ENCODE results near the gene NPLOC4.

The NPLOC4 gene

DNA sequence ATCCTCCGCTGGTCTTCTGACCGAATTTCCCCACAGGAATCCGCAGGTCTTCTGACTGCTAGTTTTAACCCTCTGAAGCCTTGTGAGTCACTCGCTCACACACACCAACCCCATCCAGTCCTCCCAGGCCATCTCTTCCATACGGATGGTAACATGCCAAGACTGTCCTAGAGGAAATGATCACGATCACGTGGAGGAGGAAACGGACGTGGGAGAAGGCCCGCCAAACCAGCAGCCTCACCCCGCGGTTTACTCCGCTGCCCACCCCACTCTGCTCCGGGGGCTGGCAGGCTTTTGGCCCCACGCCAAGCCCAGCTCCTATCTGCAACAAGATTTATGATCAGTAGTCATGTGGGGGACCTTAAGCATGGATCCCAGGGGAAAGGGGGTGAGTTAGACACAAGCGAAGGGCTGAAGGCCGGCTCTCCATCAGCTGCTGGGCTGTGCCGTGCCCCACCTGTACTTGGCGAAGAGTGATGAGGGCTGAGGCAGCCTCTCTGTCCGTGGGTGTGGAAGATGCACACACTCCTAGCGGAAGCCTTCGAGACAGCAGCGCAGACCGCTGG, 83.2 kb downstream of the NPLOC4 start:
- Histone ChIP-seq H3K27me3 (ENCODE audit: control insufficient read depth, insufficient read depth, low read length) (no peaks in the 10 kb centered on the region), H3K4me1 (ENCODE audit: control insufficient read depth, insufficient read depth, low read length) (0 out of 2 replicates have a peak, but pooled peaks cover 2% of the 10 kb centered on the region), H3K27ac (ENCODE audit: low read length) (no peak overlapping the region), H3K36me3 (ENCODE audit: control insufficient read depth, insufficient read depth, low read length) (peaks cover 9% of the 10 kb centered on the region), H3K4me3 (ENCODE audit: low read length) (no peak overlapping the region), H3K9me3 (ENCODE audit: control insufficient read depth, insufficient read depth, low read length) (no peaks in the 10 kb centered on the region)
- WGBS (ENCODE audit: insufficient coverage, insufficient read length): no CpG with 5 or more reads among the region's 24 CpGs
- DNase-seq (ENCODE audit: low read depth, low spot score): no peak

DNA sequence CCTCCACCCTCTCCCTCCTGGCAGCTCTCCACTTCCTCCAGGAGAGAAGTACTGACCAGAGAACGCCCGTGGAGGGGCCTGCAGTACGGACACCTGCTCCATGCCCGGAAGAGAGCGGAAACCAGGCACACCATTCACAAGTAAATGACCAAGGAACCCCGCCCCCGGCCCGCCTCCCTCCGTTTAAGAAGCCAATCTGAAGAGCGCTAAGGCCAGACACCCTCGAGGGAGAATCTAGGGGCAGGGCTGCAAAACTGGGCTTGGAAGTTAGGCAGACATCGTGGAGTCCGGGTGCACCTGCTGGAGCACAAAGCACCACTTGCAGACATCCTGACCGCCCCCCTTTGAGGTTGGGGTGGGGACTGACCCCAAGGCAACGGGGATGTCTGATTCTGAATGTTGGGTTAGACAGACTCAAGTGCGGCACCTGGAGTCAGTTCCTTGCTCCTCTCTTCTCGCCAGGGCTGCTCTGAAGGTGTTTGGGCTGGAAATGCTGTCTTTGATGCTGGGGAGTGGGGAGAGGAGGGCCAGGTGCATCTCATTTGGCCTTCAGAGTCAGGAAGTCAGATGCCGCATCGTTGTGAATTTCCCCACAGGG, 83.8 kb downstream of the NPLOC4 start:
- Histone ChIP-seq H3K27ac (ENCODE audit: low read length) (no peak overlapping the region), H3K9me3 (ENCODE audit: control insufficient read depth, insufficient read depth, low read length) (no peaks in the 10 kb centered on the region), H3K27me3 (ENCODE audit: control insufficient read depth, insufficient read depth, low read length) (no peaks in the 10 kb centered on the region), H3K36me3 (ENCODE audit: control insufficient read depth, insufficient read depth, low read length) (peaks cover 7% of the 10 kb centered on the region), H3K4me1 (ENCODE audit: control insufficient read depth, insufficient read depth, low read length) (0 out of 2 replicates have a peak, but pooled peaks cover 2% of the 10 kb centered on the region), H3K4me3 (ENCODE audit: low read length) (peak overlapping the region; percentile 95; the same call in 1 of the 2 replicates)
- DNase-seq (ENCODE audit: low read depth, low spot score): no peak
- WGBS (ENCODE audit: insufficient coverage, insufficient read length): no CpG with 5 or more reads among the region's 19 CpGs

DNA sequence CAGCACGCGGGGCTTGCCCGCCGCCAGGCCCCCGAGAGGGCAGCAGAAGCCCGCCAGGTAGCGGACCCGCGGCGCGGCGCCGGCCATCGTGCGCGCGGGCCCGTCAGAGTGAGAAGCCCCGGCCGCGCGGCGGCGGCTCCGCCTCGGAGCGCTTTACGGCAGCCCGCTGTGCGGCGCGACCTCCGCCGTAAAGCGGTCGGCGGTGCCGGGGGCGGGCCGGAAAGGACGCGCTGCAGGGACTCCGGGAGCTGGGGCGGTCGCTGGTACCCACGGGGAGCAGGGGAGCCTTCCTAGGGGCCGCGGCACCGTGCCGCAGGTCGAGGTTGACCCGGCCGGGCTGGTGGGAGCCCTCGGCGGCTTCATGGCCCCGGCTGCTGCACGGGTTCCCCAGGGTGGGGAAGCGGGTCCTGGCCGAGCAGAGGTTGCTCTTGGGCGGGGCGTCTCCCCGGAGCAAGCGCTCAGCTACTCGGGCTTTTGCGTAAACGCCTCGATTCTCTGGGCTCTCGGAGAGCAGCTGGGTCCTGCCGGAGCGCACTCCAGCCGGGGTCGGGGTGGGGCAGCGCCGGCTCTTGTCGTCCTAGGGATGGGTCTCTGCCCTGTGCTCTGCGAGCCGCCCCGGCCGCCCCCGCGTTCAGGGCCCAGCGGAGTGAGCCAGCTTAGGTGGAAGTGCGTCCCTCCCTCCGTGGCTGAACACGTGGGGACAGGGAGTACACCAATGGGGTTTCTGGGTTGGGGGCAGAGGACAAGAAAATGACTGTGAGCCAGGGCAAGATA, 84.5 kb downstream of the NPLOC4 start, which contains the start of gene FAAP100:
Gene FAAP100 (minus strand): TSS at position 110 of the 774 bp plus-strand sequence. CDS start 23 bp downstream, at position 87.
- H3K4me1 ChIP-seq (ENCODE audit: control insufficient read depth, insufficient read depth, low read length): 0 out of 2 replicates have a peak, but pooled peaks cover 2% of the 10 kb centered on the region
- WGBS (ENCODE audit: insufficient coverage, insufficient read length): no CpG with 5 or more reads among the region's 85 CpGs
- DNase-seq (ENCODE audit: low read depth, low spot score): no peak
- H3K9me3 ChIP-seq (ENCODE audit: control insufficient read depth, insufficient read depth, low read length): no peaks in the 10 kb centered on the region
- H3K4me3 ChIP-seq (ENCODE audit: low read length): peak within 1 kb of the TSS; percentile 95
- peaks cover 9% of the 10 kb centered on the region for H3K36me3 ChIP-seq (ENCODE audit: control insufficient read depth, insufficient read depth, low read length)
- H3K27me3 ChIP-seq (ENCODE audit: control insufficient read depth, insufficient read depth, low read length): no peaks in the 10 kb centered on the region
- H3K27ac ChIP-seq (ENCODE audit: low read length): no peak within 1 kb of the TSS

DNA sequence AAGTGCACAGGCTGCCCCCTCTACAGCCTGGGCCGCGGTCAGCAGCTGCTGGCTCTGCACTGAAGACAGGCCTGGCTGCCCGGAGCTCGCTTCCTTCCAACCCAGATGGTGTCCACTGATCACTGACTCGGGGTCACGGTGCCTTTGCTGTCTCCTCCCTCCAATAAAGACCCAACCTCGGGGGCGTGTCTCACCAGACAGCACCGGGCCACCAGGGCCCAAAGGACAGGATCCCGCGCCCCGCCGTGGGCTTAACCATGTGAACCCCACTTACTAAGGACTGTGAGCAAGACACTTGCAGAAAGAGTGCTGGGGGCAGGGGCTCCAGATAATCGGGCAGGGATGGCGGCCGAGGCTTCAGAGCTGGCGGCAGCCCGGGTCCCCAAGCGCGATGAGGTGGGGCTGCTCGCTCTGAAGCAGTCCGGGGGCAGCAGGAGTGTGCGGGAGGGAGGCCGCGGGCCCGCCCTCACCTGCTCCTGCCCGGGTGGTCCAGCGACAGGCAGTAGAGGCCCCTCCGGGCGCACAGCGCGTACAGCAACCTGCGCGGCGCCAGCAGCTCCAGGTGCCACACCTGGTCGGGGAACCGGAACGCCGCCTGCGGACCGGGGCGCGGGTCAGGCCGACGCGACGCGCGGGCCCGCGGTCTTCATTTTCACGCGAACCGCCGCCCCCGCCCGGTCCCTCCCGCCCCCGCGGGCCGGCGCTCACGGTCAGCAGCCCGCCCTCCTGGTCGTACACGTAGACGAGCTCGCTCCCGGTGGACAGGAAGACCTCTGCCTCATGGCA, 85.3 kb downstream of the NPLOC4 start:
- no peak overlapping the region for H3K27ac ChIP-seq (ENCODE audit: low read length)
- DNase-seq (ENCODE audit: low read depth, low spot score): no peak
- H3K36me3 ChIP-seq (ENCODE audit: control insufficient read depth, insufficient read depth, low read length): peaks cover 14% of the 10 kb centered on the region

DNA sequence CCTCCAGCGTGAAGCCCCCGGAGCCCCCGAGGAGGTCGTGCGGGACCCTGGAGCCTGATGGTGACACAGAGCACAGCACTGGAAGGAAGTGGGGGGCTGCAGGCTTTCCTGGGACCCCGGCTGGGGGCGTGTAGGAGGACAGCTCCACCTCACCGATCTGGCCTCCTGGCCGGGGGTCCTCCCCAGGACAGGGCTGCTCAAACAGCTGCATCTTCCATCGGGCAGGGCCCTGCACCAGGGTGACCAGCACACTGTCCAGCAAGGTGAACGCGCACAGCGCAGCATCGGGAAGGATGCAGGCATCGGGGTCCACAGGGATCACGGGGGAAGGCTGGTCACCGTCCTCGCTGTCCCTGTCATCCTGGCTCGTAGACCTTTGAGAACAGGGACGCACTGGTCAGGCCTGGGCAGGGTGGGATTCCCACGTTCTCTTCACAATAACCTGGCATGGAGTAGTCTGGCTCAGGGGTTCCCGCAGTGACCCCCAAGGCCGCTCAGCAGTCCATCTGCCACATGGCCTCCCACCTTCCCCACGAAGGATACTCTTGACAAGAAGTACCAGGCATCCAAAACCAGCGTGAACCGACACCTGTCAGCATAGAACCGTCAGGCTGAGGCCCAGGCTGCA, 86.0 kb downstream of the NPLOC4 start:
- Histone ChIP-seq H3K27ac (ENCODE audit: low read length) (no peak overlapping the region), H3K4me1 (ENCODE audit: control insufficient read depth, insufficient read depth, low read length) (0 out of 2 replicates have a peak, but pooled peaks cover 2% of the 10 kb centered on the region), H3K4me3 (ENCODE audit: low read length) (peak overlapping the region; percentile 95; the same call in 1 of the 2 replicates), H3K9me3 (ENCODE audit: control insufficient read depth, insufficient read depth, low read length) (no peaks in the 10 kb centered on the region), H3K36me3 (ENCODE audit: control insufficient read depth, insufficient read depth, low read length) (peaks cover 17% of the 10 kb centered on the region), H3K27me3 (ENCODE audit: control insufficient read depth, insufficient read depth, low read length) (no peaks in the 10 kb centered on the region)
- no CpG with 5 or more reads among the region's 27 CpGs for WGBS (ENCODE audit: insufficient coverage, insufficient read length)
- no peak for DNase-seq (ENCODE audit: low read depth, low spot score)

More for the DNA sequence above, 85.3 kb downstream of the NPLOC4 start:
- Histone ChIP-seq H3K27me3 (ENCODE audit: control insufficient read depth, insufficient read depth, low read length) (no peaks in the 10 kb centered on the region), H3K9me3 (ENCODE audit: control insufficient read depth, insufficient read depth, low read length) (no peaks in the 10 kb centered on the region), H3K4me3 (ENCODE audit: low read length) (peak overlapping the region; percentile 95), H3K4me1 (ENCODE audit: control insufficient read depth, insufficient read depth, low read length) (0 out of 2 replicates have a peak, but pooled peaks cover 2% of the 10 kb centered on the region)
- WGBS (ENCODE audit: insufficient coverage, insufficient read length): no CpG with 5 or more reads among the region's 69 CpGs

DNA sequence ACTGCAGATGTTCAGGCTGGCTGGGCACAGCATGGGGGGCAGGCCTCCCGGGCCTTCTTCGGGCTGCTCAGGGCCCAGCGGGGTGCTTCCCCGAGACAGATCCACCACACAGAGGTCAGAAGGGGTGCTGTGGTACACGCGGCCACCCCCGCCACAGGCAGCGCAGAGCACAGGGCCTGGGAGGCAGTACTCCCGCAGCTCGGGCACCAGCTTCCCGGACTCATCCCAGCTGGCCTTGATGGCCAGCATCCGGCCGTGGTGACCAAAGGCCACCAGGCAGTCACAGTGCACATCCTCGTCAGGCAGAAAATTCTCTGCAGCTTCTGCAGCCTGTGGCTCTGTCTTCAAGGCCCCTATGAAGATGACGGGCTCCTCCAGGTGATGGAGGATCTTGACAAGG, 86.6 kb downstream of the NPLOC4 start:
- Histone ChIP-seq H3K27ac (ENCODE audit: low read length) (no peak overlapping the region), H3K4me3 (ENCODE audit: low read length) (no peak overlapping the region), H3K36me3 (ENCODE audit: control insufficient read depth, insufficient read depth, low read length) (peaks cover 23% of the 10 kb centered on the region), H3K27me3 (ENCODE audit: control insufficient read depth, insufficient read depth, low read length) (no peaks in the 10 kb centered on the region), H3K9me3 (ENCODE audit: control insufficient read depth, insufficient read depth, low read length) (no peaks in the 10 kb centered on the region), H3K4me1 (ENCODE audit: control insufficient read depth, insufficient read depth, low read length) (0 out of 2 replicates have a peak, but pooled peaks cover 2% of the 10 kb centered on the region)
- no CpG with 5 or more reads among the region's 15 CpGs for WGBS (ENCODE audit: insufficient coverage, insufficient read length)
- DNase-seq (ENCODE audit: low read depth, low spot score): no peak

DNA sequence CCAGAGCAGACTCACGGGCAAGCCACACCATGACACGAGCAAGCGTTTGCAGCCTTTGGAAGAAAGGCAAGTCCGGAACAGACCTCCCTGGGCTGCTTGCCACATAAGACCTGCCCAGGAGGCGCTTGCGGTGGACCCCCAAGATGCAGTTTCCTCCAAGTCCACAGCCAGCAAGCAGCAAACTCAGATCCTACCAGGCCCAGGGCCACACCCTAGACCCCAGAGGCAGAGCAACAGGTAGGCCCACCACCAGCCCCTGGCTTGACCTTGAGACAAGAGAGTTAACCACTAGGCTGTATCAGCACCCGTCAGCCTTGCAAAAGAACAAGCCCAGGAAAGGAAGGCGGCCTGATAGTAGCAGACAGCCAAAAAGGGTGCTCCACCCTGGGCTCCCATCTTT, 87.1 kb downstream of the NPLOC4 start:
- Histone ChIP-seq H3K27ac (ENCODE audit: low read length) (no peak overlapping the region), H3K4me1 (ENCODE audit: control insufficient read depth, insufficient read depth, low read length) (0 out of 2 replicates have a peak, but pooled peaks cover 2% of the 10 kb centered on the region), H3K9me3 (ENCODE audit: control insufficient read depth, insufficient read depth, low read length) (no peaks in the 10 kb centered on the region), H3K27me3 (ENCODE audit: control insufficient read depth, insufficient read depth, low read length) (no peaks in the 10 kb centered on the region), H3K4me3 (ENCODE audit: low read length) (no peak overlapping the region), H3K36me3 (ENCODE audit: control insufficient read depth, insufficient read depth, low read length) (peaks cover 26% of the 10 kb centered on the region)
- no CpG with 5 or more reads among the region's 8 CpGs for WGBS (ENCODE audit: insufficient coverage, insufficient read length)
- DNase-seq (ENCODE audit: low read depth, low spot score): no peak

DNA sequence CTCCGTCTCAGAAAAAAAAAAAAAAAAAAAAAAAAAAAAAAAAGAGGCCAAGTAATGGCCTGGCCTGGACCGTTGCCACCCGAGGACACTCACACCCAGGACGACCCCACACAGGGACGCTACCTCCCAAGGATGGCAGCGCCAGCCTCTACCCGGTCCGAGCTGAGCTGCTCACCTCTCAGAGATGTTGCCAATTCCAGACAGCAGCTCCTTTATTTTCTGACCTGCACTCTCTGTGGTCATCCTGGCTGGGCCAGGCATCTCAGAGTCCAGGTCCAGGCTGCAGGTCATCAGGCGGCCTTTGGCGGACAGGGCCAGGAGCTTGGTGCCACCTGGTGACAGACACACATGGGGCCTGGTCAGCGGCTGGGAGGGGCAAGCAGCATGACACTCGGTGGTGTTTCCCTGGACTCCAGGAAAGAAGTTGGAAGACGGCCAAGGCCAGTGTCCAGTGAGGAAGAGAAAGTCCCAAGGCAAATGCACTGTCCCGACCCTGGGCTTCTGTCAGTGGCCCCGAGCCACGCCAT, 87.8 kb downstream of the NPLOC4 start:
- no peak for DNase-seq (ENCODE audit: low read depth, low spot score)
- Histone ChIP-seq H3K27me3 (ENCODE audit: control insufficient read depth, insufficient read depth, low read length) (no peaks in the 10 kb centered on the region), H3K27ac (ENCODE audit: low read length) (no peak overlapping the region), H3K9me3 (ENCODE audit: control insufficient read depth, insufficient read depth, low read length) (no peaks in the 10 kb centered on the region), H3K4me1 (ENCODE audit: control insufficient read depth, insufficient read depth, low read length) (0 out of 2 replicates have a peak, but pooled peaks cover 2% of the 10 kb centered on the region), H3K36me3 (ENCODE audit: control insufficient read depth, insufficient read depth, low read length) (peaks cover 26% of the 10 kb centered on the region), H3K4me3 (ENCODE audit: low read length) (no peak overlapping the region)
- no CpG with 5 or more reads among the region's 16 CpGs for WGBS (ENCODE audit: insufficient coverage, insufficient read length)

DNA sequence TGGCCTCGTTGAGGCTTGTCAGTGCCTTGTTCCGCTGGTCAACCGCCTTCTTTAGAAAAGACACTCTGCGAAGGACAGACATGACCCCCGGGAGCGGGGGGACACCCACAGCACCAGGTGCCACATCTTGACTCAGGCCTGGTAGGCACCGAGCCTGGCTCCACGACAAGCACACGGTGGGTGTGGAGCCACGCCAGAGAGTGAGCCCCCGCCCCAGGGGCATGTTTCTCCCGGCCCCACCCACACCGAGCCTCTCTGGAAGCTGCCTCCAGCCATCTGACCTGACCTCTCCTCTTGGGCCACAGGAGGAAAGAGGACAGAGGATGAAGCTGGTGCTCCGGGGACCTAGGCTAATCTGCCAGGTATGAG, 89.3 kb downstream of the NPLOC4 start:
- Histone ChIP-seq H3K27me3 (ENCODE audit: control insufficient read depth, insufficient read depth, low read length) (no peaks in the 10 kb centered on the region), H3K9me3 (ENCODE audit: control insufficient read depth, insufficient read depth, low read length) (no peaks in the 10 kb centered on the region), H3K4me3 (ENCODE audit: low read length) (no peak overlapping the region), H3K27ac (ENCODE audit: low read length) (no peak overlapping the region), H3K36me3 (ENCODE audit: control insufficient read depth, insufficient read depth, low read length) (peaks cover 32% of the 10 kb centered on the region), H3K4me1 (ENCODE audit: control insufficient read depth, insufficient read depth, low read length) (0 out of 2 replicates have a peak, but pooled peaks cover 2% of the 10 kb centered on the region)
- no CpG with 5 or more reads among the region's 14 CpGs for WGBS (ENCODE audit: insufficient coverage, insufficient read length)
- no peak for DNase-seq (ENCODE audit: low read depth, low spot score)

Measured in iPS DF 6.9 (cell line).